Adrenal gland (tissue), 5 donors: Measurements from ENCODE around the gene DNAJB14.

Experiments used
- POLR2A ChIP-seq, 2 donors: fragments of 450-650 bp; IDR thresholded peaks; one replicate each; pipeline ENCODE4 v1.6.1; 2017; ENCODE audit warnings: antibody characterized with exemption in 2 of 2, mild to moderate bottlenecking in 2 of 2, moderate library complexity in 1 of 2
- TF ChIP-seq, protein P1 (sequence below), 6 experiments: fragments of 450-650 bp in 4 of 6; fragments of 200-600 bp in 2 of 6; sonication (generic) in 1 of 6; IDR thresholded peaks; 1 replicate in 5 of 6; 2 replicates in 1 of 6; pipeline versions ENCODE4 v1.5.1 to v1.8.0; 2016 to 2021; ENCODE audit warnings: antibody characterized with exemption in 6 of 6, mild to moderate bottlenecking in 2 of 6, moderate library complexity in 1 of 6
- donor health status: DM: no; HTN: no; CAD: no.

DNA sequence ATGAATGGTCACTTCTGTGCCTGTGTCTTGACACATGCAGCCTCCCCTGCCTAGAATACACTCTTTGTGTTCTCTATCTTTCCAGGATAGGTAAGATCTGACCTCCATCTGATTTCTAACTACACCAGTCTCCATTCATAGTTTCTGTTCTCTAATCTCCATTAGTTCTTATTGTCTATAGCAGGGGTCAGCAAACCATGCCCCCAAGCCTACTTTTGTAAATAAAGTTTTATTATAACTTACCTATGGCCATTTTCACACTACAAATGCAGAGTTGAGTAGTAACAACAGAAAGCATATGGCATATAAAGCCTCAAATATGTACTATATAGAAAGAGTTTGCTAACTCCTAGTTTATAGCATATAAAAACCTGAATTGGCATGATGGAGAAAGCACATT, 41.3 kb upstream of the DNAJB14 start:
- TF ChIP-seq, protein P1, sequence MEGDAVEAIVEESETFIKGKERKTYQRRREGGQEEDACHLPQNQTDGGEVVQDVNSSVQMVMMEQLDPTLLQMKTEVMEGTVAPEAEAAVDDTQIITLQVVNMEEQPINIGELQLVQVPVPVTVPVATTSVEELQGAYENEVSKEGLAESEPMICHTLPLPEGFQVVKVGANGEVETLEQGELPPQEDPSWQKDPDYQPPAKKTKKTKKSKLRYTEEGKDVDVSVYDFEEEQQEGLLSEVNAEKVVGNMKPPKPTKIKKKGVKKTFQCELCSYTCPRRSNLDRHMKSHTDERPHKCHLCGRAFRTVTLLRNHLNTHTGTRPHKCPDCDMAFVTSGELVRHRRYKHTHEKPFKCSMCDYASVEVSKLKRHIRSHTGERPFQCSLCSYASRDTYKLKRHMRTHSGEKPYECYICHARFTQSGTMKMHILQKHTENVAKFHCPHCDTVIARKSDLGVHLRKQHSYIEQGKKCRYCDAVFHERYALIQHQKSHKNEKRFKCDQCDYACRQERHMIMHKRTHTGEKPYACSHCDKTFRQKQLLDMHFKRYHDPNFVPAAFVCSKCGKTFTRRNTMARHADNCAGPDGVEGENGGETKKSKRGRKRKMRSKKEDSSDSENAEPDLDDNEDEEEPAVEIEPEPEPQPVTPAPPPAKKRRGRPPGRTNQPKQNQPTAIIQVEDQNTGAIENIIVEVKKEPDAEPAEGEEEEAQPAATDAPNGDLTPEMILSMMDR (IDR thresholded peaks at IDR 0.05) = no peak
- TF ChIP-seq POLR2A (IDR thresholded peaks at IDR 0.05) = no peak
